ENCODE measurements around the gene ARMCX1.
"Not testable (repeated sequence)": the region's sequence is repeated elsewhere in the genome, so short reads cannot be mapped to it uniquely, and the experiment has no call there.

Gene ARMCX1

DNA sequence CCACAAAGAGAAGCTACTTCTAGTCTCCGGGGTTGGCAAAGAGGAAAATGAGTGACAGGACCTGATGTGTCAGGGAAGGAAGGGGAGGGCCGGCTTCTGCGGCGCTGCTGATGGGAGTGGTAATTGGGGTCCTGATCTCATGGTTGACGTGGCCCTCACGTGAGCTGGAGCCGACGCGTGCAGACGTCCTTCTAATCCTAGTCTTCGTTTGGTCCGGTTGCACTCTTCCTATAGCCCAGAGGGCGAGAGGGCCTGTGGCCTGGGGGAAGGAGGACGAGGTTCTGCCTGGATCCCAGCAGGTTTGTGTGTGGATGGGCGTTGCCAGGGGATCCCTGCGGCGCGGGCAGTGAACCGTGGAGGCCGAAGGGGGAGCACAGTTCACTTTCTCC, at the start of gene ARMCX1:
Gene ARMCX1, plus strand, starts transcription at position 186 of the 389 bp plus-strand sequence. CDS start 2,384 bp downstream, outside the sequence.
- DNase-seq (ENCODE audit: low read depth in 2 of 2) = no peak

DNA sequence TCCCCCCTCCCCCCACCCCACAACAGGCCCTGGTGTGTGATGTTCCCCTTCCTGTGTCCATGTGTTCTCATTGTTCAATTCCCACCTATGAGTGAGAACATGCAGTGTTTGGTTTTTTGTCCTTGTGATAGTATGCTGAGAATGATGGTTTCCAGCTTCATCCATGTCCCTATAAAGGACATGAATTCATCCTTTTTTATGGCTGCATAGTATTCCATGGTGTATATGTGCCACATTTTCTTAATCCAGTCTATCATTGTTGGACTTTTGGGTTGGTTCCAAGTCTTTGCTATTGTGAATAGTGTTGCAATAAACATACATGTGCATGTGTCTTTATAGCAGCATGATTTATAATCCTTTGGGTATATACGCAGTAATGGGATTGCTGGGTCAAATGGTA, 47.4 kb upstream of the ARMCX1 start:
- not testable (repeated sequence) for DNase-seq (ENCODE audit: low read depth in 2 of 2)

DNA sequence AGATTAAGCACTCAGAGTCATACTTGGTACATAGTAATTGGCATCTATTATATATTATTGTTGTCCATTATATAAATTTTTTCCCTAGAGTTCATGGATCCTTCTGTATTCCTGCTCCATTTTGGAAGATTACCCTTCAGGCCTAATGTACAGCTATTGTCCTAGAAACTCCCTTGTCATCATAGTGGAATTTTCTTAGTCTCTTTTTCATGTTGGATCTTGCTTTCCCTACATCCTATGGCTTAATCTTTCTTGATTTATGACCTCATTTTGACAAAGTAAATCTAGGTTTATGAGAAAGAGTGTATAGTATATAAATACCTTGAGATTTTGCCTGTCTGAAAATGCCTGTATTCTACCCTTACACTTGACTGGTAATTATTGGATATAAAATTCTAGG, 43.0 kb upstream of the ARMCX1 start:
- DNase-seq (ENCODE audit: low read depth in 2 of 2) = no peak

DNA sequence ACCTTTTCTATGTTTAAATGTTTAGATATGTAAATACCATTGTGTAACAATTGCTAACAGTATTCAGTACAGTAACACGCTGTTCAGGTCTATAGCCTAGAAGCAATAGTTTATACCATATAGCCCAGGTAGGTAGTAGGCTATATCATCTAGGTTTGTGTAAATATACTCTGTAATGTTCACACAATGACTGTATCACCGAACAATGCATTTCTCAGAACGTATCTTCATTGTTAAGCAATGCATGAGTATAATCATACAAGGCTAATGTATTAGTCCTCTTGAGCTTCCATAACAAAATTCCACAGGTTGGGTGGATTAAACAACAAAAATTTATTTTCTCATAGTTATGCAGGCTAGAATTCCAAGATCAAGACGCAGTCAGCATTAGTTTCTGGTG, 42.4 kb upstream of the ARMCX1 start:
- DNase-seq (ENCODE audit: low read depth in 2 of 2) = no peak

DNA sequence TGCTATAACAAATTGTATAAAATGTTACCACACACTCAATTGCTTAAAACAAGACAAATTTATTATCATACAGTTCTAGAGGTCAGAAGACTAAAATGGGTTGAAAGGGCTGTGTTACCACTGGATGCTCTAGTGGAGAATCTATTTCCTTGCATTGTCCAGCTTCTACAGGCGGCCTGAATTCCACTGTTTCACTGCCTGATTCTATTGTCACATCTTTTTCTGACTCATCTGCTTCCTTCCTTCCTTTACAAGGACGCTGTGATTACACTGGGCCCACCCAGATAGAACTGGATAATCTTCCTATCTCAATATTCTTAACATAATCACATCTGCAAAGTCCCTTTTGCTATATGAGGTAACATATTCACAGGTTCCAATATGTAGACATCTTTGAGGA, 19.4 kb upstream of the ARMCX1 start:
- DNase-seq (ENCODE audit: low read depth in 2 of 2) = no peak

DNA sequence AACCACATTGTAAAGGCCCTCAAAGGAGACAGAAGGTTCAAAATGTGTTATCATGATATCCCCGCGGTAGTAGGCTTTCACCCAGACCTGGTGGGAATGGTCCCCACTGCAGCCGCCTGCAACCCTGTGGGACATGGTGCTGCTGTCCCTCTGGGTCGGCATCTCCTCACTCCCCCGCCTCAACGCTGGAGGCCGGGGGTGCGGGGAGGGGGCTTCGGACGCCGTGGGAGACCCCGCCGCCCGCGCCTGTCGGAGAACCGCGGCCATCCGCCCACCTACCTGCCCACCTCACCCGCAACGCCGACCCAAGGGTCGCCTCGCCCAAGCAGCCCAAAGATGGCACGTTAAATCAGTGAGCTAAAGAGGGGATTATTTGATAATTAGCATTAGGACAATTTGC, 11.2 kb upstream of the ARMCX1 start:
- no peak for DNase-seq (ENCODE audit: low read depth in 2 of 2)

DNA sequence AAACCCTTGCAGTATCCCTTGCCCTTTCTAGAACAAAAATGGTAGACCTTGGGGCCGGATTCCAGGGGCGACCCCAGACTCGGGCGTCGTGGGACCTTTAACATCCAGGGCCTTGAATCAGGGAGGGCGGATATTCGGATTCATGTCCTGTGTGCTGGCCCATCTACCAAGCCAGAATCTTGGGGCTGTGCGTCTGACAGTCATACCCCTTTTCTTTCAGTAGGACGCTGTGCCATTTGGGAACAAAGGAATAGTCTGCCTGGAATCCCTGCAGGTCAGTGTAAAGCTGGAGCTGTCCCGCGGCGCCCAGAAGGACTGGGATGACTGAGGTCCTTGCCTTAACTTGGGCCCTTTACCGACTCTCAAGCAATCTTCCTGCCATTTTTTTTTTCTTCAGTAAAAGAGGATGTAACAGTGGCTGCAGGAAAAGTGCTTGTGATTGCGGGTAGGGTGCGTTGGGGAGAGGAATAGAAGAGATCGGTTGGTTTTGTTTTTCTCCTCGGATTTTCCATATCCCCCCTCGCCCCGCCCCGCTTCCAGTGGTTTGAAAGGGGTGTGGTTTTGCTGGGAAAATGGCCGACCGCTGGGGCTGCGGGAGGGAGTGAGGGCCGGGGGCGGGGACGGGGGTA, 518 bp downstream of the ARMCX1 start:
- DNase-seq (ENCODE audit: low read depth in 2 of 2) = no peak

DNA sequence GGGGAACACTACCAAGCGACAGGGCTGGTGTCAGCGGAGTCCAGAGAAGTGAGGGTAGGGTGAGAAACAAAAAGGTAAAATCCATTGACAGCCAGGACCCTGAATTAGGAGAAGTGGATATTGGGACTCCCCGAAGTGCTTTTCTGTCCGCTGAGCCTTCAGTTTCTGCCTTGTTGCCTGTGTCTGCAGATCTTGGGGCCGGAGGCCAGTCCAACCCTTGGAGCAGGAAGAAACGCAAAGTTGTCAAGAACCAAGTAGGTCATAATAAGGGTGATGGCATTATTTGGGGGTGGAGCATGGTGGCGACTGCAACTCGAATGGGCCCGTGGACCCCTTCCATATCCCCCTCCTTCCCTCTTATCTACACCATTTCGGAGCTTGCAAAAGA, 1.0 kb downstream of the ARMCX1 start:
- no peak for DNase-seq (ENCODE audit: low read depth in 2 of 2)

DNA sequence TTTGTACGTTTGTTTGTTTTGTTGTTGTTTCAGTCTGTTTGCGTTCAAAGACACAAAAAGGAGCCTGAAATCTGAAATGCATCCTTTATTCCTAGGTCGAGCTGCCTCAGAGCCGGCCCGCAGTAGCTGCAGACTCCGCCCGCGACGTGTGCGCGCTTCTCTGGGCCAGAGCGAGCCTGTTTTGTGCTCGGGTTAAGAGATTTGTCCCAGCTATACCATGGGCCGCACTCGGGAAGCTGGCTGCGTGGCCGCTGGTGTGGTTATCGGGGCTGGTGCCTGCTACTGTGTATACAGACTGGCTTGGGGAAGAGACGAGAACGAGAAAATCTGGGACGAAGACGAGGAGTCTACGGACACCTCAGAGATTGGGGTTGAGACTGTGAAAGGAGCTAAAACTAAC, 2.4 kb downstream of the ARMCX1 start:
- DNase-seq (ENCODE audit: low read depth in 2 of 2) = no peak

DNA sequence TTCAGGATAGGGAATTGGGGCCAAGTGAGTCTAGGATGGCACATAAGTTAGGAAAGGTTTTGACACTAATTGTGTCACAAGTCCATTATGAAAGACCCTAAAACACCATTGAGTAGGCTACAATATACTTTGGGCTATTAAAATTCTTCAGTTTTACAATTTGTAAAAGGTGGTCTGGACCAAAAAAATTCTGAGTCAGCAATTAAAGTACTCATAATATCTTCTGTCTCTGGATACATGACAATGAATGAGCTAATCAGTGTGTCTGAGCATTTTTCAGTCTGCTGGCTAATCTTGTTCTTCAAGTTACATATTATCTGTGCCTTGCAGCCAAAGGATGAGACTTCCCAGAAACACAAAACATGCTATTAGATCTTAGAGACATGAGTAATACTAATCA, 14.3 kb downstream of the ARMCX1 start:
- no peak for DNase-seq (ENCODE audit: low read depth in 2 of 2)

DNA sequence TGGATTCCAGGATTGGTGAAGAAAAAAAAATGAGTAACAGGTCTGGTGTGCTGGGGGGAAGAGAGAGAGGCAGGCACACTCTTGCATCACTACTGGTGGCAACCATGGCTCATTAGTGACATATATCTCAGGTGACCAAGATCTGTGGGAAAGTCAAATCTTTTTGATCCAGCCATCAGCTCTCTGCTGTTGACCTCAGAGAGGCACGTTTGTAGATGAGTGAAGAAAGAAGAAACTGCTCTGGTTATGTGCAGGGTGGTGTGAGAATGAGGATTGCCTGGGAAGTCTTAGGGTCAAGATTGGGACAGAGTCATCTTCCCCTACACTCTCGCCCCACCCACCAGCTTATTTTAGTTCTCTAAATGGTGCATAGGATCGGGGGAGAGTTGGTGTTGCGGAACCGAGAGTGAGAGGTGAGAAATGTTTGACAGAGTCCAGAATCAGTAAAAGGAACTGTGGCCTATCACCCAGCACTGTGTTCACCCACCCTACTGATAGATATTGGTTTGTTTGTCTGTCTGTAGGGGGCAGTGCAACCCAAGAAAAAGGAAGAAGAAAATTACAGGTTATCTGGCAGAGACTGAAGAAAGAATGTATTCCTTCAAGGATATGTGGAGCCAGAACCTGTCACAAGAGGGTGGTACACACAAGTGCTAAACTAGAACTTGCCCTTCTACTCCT, 45.5 kb downstream of the ARMCX1 start:
- DNase-seq (ENCODE audit: low read depth in 2 of 2) = no peak

DNA sequence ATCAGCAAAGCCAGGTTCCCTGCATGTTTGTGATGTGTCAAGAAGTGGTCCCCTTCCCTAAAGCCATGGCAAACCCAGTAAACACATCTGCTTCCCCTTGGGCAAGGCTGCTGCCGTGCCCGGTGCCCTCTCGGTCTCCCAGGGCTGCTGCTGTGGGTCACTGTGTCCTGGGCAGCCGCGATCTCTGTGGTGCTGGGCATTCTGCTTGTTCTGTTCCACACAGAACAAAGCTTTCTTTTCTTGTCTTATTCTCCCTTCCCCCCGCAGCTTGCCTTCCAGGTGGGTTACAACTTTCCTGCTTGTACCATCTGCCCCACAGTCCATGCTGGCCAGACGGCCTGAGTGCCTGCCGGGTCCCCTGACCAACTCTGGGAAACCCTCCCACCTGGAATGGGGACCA, 49.2 kb downstream of the ARMCX1 start:
- DNase-seq (ENCODE audit: low read depth in 2 of 2) = not testable (repeated sequence)

DNA sequence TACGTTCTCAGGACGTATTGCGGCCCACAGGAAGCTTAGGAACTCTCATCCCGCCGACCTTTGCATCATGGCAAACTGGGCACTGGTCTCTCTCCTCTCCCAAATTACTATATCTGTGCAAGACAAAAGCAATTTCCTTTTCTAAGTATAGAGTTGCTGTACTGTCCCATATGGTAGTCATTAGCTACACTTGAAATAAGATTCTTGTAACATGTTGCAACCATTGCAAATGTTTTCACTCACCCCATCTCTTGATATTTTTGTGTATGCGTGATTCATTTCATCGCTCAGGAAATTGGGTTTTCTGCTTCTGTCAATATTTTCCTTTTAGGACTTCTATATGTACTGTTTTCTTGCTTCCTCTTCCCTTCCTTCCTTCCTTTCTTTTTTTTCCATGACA, 51.7 kb downstream of the ARMCX1 start:
- DNase-seq (ENCODE audit: low read depth in 2 of 2) = no peak

Data from stimulated activated CD4-positive, alpha-beta T cell treated with anti-CD3 and anti-CD28 coated beads, Interleukin-1b, Interleukin-23, amount 100 ng/mL, for 1 hour (primary cell).